SHP77 treated with DMSO at 0.1 percent for 48 hours (cell line): Measurements from ENCODE around the gene NOTUM.
A peak's percentile ranks its signal among the peaks of the same experiment; 100 is the strongest.
"Not testable (repeated sequence)": the region's sequence is repeated elsewhere in the genome, so short reads cannot be mapped to it uniquely, and the experiment has no call there.

Experiments used
- DNase-seq: peaks from one replicate; lab custom pipeline; 2025; lab: John Stamatoyannopoulos, UW

NOTUM gene

DNA sequence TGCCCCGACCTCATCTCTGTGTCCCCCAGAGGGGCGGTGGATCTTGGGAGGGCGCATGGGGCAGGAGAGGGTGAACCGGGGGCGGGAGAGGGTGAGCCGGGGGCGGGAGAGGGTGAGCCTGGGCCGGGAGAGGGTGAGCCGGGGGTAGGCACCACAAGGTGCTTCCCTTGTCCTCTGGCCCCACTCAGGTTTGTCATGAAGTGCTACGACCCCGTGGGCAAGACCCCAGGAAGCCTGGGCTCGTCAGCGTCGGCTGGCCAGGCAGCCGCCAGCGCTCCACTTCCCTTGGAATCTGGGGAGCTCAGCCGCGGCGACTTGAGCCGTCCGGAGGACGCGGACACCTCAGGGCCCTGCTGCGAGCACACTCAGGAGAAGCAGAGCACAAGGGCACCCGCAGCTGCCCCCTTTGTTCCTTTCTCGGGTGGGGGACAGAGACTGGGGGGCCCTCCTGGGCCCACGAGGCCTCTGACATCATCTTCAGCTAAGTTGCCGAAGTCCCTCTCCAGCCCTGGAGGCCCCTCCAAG is 35.3 kb upstream of the NOTUM start:
- no peak for DNase-seq

DNA sequence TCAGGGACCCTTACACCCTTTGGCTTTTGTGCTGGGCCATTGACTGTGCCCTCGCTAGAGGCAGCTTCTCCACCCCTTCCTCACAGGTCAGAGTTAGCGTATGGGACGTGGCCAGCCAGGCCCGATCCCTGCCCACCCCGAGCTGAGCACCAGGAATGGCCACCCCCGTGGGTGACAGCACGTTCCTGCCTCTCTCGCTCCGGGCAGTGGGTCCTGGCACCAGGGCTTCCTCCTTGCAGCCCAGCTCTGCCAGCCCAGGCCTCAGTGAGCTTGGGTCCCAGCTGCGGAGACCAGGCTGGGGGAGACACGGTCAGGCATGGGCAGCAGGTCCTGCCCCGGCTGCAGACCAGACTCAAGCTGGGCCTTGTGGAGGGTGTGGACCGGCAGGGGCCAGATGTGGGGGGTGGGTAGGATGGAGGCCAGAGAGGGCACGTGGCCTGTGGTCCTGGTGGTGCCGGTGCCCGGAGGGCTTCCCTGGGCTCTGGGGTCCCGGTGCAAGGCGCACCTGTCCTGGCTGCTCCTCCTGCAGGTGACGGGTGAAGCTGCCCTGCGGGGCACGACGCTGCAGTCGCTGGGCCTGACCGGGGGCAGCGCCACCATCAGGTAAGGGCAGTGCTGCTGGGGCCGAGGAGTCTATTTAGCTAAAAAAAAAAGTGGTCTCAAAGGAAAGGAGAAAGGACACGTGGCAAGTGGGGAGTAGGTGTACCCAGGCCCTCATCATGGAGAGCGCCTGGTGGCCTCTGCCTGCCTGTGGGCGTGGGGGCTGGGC is 34.7 kb upstream of the NOTUM start:
- no peak for DNase-seq

DNA sequence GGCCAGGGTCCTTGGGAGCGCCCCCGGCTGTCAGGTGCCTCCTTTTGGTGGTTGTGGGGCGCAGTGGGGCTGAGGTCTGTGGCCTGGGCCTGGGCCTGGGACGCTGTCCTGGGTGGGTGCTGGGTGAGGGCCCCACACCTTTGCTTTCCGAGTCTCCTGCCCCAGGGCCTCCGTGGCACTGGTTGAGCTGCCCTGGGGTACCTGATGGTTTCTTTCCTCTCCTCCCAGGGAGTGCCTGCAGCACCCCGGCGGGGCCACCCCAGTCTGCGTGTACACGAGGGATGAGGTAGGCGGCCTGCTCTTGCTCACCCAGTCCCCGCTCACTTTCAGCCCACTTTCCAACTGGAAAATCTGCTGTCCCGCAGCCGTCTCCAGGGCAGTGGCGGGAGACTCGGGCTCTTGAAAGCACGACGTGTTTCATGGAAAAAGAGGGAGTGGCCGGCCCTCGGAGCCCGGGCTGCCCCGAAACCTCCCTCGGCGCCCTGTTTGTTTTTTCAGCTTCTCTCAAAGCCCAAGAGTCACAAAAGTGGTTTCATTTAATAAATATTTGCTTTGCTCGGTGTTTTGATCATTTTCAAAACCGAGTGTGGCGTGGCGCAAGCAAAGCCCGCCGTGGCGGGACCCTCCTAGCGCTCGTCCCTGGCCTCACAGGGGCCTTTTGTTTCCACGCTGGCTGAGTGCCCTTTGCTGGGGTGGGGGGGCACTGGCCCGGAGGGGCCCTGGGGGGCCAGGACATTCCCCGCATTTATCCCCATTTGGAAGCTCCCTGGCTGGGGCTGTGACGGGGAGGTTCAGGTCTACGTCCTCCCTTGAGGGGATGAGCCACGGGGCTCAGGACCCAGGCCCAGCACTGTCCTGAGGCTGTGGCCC is 33.8 kb upstream of the NOTUM start:
- DNase-seq: no peak

DNA sequence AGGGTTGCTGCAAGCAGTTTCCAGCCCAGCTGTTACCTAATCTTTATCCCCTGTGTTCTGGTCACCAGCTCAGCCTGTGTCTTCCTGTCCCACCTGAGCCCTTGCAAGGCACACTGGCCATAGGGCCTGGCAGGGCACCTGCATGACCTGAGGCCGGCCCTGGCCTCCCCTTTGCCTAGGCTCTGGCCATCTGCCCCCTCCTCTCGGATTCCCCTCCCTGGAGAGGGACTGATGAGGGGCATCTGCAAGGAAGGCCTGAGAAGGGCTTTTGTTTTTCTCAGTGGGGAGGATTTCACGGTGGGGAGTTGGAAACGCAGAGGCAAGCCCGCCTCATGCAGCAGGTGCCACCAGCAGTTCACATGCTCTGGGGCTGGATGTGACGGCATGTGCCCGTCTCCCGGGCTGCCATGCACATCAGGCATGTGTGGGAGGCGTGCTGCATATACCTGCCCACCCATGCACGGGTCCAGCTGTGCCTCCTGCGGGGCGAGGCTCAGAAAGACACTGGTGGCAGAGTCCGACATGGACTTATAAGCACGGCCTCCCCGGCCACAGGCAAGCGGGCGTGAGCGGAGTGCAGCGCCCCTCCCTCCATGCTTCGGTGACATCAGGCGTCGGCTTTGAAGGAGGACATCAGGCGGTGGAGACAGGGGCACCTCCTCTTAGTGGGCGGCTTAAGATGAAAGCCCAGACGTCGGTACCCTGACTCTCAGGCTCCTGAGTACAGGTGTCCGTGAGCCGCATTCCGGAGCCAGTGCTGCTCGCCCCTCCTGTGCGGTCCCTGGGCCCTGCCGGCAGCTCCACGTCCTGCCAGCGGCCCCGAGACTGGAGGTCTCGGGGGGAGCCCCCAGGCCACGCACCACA is 33.0 kb upstream of the NOTUM start:
- no peak for DNase-seq

DNA sequence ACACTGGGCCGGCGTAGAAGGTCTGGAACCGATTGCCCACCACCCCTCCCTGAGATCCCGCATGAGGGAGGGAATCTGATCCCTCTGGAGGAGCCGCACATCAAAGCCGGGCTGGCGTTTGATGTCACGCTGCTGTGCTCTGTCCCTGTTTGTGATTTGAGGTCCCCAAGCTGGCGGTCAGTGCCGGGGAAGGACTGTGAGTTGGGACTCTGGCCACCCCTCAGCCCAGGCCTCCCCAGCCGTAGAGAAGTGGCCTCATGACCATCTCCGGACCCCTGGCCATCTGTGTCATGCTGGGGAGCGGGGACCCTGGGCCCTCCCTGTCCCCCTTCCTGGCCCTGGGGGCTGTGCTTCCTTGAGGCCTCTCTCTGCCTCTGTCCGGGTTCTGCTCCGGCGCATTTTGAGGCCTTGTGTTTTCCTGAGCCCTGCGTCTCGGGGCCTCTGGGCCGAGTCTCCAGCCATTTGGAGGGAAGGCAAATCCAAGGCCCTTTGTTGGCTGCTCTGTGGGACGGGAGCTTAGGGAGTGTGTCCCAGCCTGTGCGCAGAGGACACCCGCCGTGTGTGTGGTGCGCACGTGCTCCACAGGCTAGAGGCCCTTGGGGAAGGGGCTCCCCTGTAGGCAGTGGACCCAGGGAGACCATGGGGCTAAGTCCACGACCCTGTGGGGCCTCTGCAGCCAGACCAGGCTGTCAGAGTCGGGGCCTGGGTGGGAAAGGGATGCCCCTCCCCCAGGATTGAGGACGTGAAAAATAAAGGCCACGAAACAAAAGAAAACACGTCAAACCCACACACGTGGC is 31.5 kb upstream of the NOTUM start:
- no peak for DNase-seq

DNA sequence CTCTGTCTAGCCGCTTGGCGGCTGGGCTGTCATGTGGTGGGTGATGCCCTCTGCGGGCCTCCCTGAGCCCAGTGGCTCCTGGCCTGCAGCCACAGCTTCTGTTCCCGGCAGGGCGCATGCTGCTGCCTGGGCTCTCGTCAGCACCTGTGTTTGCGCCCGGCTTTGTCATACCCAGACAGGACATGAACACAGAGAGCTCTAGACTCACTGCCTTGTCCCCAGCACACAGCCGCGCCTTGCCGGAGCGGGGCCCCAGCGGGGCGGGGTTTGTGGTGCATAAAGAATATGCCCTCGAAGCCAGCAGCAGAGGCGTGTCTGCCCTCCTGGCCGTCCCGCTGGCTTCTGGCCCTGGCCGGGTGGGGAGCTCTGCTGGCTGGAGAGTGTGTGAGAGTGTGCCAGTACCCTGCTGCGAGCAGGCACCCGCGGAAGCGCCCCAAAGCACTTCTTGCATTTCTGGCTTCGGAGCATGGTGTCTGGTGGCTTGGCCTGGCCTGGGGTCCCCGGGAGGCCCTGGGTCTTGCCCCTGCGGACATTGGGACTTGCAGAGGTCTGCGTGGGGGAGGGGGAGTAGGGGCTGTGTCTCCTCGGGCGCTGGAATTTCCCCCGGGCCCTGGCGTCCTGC is 30.8 kb upstream of the NOTUM start:
- DNase-seq: peak; percentile 89

DNA sequence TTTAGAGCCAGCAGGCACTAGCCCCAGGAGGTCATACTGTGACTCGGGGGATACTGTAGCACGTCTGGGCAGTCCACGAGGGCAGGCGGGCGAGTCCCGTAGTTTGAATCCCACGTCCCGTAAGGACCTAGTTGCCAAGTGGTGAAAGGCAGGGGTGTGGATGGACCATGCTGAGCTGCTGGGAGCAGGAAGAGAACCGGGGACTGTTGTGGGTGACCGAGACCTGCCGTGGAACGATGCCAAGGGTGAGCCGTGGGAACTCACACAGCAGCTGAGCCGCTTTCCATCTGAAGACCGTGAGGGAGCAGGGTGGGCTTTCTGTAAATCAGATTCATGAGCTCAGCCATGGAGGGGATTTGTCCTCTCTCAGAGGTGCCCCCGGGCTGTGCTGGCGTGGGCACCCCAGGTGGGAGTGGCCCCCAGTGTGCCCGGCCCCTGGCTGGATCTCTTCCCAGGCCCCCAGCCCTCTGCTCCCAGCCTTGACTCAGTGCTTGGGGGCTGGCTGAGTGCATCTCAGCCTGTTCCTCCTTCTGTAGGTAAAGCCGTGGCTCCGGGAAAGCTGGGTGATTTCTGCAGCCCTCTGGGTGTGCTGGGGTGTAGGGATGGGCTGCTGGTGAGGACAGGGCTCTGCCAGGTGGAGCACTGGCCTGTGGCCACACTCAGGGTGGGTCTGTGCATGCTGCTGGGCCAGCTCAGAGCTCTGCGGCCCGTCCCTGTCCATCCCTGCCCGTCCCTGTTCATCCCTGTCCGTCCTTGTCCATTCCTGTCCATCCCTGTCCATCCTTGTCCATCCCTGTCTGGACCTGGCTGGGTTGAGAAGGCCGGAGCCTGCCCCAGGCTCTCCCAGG is 30.1 kb upstream of the NOTUM start:
- no peak for DNase-seq

DNA sequence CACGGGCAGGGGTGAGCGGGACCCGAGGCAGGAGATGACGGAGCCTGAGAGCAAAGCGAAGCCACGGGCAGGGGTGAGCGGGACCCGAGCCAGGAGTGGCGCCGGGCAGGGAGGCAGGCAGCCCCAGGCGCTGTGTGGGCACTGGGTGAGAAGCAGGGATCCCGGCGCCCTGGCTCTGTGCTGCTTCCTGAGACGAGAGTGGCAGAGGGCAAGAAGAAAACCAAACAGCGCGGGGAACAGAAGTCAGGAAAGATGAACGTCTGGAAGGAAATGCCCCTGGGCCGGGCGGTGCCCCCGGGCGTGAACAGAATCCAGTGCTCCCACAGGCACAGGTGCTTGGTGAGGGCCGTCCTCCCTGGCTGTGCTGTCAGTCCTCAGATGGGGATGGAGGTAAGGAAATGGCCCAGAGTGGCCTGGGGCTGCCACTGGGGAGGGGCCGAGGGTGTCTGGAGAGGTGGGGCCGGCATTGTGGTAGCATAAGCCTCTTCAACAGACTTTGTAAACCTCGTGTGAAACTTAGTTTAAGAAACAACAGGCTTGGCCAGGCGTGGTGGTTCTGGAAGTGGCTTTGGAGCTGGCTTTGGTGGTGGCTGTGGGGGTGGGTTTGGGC is 26.3 kb upstream of the NOTUM start:
- no peak for DNase-seq

DNA sequence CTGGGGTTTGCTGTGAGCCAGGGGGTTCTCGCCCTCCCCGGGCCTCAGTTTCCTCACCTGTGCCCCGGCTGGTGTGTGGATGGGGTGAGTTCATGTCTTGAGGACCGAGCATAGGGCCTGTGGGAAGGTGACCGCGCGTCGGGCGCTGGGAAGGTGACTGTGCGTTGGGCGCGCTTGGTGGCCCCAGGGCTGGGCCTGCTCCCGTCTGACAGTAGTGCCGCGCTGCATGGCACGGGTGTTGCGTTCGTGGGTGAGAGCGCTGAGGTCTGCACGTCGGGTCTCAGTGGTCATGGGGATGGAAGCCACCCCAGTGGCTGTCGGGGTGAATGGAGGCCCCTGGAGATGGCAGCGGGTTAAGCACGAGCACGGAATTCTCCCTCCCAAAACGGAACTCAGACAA is 25.6 kb upstream of the NOTUM start:
- DNase-seq: no peak

DNA sequence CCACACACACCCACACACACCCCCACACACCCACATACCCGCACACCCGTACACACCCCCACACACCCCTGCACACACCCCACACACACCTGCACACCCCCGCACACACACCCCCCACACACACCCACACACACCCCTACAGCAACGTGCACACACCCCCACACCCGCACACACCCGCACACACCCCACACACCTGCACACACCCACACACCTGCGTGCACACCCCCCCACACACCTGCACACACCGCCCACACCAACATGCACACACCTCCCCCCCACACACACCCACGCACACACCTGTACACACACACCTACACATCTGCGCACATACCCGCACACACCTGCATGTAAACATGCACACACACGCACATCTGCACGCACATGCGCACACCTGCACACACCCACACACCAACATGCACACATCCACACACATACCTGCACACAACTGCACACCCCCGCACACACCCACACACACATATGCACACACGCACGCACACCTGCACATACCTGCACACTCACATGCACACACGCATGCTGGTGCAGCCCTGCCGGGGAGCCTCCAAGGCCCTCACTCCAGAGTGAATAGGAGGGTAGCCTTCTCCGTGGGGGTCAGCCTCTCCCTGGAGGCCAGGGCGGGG is 23.9 kb upstream of the NOTUM start:
- no peak for DNase-seq

DNA sequence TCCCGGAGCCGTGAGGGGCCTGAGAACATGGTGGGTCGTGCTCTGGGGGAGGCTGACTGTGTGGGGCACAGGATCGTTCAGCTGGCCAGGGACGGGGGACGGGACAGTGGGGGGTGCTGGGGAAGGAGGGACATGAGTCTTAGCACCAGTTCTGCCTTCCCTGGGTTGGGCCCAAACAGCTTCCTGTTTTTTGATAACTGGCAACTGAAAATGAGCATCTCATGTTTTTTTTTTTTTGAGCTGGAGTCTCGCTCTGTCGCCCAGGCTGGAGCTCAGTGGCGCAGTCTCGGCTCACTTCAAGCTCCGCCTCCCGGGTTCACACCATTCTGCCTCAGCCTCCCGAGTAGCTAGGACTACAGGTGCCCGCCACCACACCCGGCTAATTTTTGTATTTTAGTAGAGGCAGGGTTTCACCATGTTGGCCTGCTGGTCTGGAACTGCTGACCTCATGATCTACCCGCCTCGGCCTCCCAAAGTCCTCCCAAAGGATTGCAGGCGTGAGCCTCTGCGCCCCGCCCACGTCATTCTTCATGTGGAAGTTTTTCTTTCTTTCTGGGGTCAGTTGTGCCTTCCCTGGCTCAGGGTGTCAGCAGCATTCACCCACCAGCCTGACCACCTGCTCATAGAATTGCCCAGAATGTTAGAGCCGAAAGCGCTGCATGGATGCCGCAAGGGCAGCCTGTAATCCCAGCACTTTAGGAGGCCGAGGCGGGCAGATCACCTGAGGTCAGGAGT is 22.8 kb upstream of the NOTUM start:
- DNase-seq: no peak

DNA sequence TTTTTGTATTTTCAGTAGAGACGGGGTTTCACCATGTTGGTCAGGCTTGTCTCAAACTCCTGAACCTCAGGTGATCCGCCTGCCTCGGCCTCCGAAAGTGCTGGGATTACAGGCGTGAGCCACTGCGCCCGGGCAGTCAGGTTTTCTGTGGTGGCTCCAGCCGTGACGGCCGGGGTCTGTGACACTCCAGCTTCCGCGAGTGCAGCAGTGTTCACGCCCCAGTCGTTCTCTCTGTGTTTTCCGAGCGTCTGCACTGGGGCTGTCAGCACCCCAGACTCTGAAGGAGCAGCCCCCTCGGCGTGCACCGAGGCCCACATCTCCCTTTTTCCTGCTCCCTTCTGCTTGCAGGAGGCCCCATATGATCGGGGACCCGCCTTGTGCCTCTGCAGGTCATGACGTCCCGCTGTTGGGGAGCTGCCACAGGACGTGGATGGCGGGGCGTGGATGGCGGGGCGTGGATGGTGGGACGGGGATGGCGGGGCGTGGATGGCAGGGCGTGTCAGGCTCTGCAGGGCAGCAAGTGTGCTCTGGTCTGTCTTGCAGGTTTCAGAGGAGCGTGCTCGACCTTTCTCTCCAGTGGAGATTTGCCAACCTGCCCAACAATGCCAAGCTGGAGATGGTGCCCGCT is 22.1 kb upstream of the NOTUM start:
- no peak for DNase-seq

DNA sequence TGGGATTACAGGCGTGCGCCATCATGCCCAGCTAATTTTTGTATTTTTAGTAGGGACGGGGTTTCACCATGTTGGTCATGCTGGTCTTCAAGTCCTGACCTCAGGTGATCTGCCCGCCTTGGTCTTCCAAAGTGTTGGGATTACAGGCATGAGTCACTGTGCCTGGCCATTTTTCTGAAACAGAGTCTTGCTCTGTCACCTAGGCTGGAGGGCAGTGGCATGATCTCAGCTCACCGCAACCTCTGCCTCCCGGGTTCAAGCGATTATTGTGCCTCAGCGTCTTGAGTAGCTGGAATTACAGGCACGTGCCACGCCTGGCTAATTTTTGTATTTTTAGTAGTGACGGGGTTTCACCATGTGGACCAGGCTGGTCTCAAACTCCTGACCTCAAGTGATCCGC is 20.5 kb upstream of the NOTUM start:
- DNase-seq: not testable (repeated sequence)

DNA sequence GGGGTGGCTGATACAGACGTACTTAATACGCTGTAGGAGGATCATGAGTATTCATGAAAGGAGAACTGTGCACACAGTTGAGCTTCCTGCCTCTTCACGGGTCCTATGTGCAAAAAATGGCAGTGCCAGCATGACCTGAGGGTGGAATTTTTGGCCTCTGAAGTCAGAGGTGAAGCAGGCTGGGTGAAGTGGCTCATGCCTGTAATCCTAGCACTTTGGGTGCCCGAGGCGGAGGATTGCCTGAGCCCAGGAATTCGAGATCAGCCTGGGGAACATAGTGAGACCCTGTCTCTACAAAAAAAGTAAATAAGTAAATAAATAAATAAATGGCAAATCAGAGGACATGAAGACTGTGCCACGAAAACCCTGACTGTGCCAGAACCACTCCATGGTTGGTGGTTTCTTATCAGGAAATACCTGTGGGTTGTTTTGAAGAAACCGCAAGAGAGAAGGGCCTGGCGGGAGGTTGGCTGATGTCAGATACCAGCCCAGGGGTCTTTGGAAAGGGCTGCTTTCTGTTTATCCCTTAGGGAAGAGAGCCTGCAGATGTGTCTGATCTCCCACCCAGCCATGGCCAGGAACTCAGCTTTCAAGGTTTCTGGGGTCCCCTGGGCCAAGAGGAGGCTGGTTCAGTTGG is 19.8 kb upstream of the NOTUM start:
- DNase-seq: no peak

DNA sequence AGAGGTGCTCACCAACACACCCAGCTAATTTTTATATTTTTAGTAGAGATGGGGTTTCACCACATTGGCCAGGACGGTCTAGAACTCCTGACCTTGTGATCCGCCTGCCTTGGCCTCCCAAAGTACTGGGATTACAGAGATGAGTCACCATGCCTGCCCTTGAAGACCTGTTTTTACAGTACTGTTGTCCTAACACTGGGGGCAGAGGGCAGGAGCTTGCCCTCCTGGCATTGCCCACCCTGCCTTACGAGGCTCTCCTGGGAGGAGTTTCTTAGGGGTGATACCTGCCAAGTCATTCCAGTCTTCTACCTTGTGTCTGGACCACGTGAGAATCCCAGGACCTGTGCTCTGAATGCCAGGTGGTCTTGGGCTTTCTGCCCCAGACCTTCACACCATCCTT is 19.1 kb upstream of the NOTUM start:
- no peak for DNase-seq

DNA sequence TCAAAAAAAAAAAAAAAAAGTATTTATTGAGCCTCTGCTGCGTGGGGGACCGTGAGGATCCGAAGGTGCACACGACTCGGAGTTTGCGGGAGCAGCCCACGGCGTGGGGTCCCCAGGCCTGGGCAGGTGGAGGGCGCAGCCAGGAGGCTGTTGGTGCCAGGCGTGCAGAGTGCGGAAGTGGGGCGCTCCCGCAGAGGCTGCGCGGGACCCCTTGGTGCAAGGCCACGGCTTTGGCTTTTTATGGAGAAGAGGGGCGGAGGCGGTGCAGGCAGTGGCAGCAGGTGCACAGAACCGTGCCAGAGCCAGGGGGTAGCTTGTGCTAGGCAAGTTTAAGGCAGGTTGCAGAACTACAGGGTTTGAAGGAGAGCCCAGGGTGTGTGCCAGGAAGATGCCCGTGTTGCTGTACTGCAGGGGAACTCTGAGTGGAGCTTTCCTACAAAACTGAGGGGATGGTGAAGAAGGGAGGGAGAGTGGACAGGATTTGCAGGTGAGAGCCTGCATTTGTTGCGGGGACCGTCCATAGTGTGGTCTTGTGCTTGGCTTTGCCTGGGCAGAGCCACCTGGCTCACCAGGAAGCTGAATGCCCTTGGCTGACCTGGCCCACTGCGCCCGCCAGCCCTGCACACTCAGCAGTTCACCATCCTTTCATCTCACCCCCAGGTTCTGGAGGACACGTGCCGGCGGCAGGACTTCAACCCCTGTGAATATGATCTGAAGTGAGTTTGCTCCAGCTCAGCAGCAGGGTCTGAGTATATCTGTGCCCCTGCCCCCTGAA is 17.7 kb upstream of the NOTUM start:
- no peak for DNase-seq
